Stomach (tissue), 9 donors: Measurements from ENCODE around the gene PPP1R16B. TPM values are rescaled to one million over a fixed set of nuclear protein-coding genes. Genes with fewer than 3 reads are reported as not detected.

ENCODE experiments used
- DNase-seq, 2 donors: peaks; one replicate each; pipeline versions ENCODE4 v3.0.0 to v3.0.0-alpha.2; 2013 to 2019
- H3K27ac ChIP-seq, 5 donors: fragments of 200-600 bp in 4 of 5; sonication (generic) in 4 of 5; one replicate each; pipeline ENCODE4 v1.5.1; 2013 to 2019; ENCODE audit warnings: mild to moderate bottlenecking in 1 of 5, moderate library complexity in 1 of 5
- H3K27me3 ChIP-seq, 3 donors: fragments of 200-600 bp; sonication (generic); one replicate each; pipeline ENCODE4 v1.5.1; 2017 to 2019; ENCODE audit warnings: mixed run types in 1 of 3
- H3K36me3 ChIP-seq, 4 donors: fragments of 200-600 bp; sonication (generic); 1 replicate in 3 of 4; 2 replicates in 1 of 4; pipeline ENCODE4 v1.5.1; 2016 to 2019
- H3K4me1 ChIP-seq, 4 donors: fragments of 200-600 bp; sonication (generic); one replicate each; pipeline ENCODE4 v1.5.1; 2016 to 2019
- H3K4me3 ChIP-seq, 4 donors: fragments of 200-600 bp; sonication (generic) in 3 of 4; one replicate each; pipeline ENCODE4 v1.5.1; 2016 to 2019; ENCODE audit warnings: mild to moderate bottlenecking in 1 of 4
- H3K9me3 ChIP-seq, 4 donors: fragments of 200-600 bp; sonication (generic); one replicate each; pipeline ENCODE4 v1.5.1; 2016 to 2019
- EP300 ChIP-seq: sonication (generic); formaldehyde crosslinking; IDR thresholded peaks from one replicate; pipeline ENCODE4 v1.6.1; 2017; ENCODE audit warnings: antibody characterized with exemption
- POLR2A ChIP-seq, 4 donors: fragments of 450-650 bp; IDR thresholded peaks; one replicate each; pipeline ENCODE4 v1.6.1; 2016; ENCODE audit warnings: antibody characterized with exemption in 4 of 4, control low read depth in 2 of 4, mild to moderate bottlenecking in 1 of 4, moderate library complexity in 1 of 4
- POLR2AphosphoS5 ChIP-seq, 3 donors: sonication (generic); formaldehyde crosslinking; IDR thresholded peaks; one replicate each; pipeline ENCODE4 v1.6.1; 2016; ENCODE audit warnings: antibody characterized with exemption in 3 of 3
- WGBS, 5 donors: extraction: QIAGEN DNeasy Blood & Tissue Kit in 3 of 5; methylation state at CpG; one replicate each; pipeline versions ENCODE4 v1.1.5 to v1.1.7; 2013 to 2018; 5-methylcytosine and 5-hydroxymethylcytosine counted together
- intact Hi-C: fragments of 100-400 bp; cut with DNase I; formaldehyde crosslinking; loops from one replicate; pipeline ENCODE4 v1.15.1; 2023; ENCODE audit warnings: low total_unique reads
- polyA plus RNA-seq, 3 donors: library from polyadenylated mRNA; stranded (reverse); fragments of 200-250 nt; gene quantifications; one replicate each; pipeline ENCODE4 v1.2.3, GENCODE V29; 2013
- total RNA-seq, 5 donors: library from RNA; depleted of rRNA; stranded (reverse); fragments of >200 nt; gene quantifications; one replicate each; pipeline versions ENCODE4 v1.1.0 to v1.2.3, GENCODE V29; 2014 to 2016
- TF ChIP-seq, protein P1 (sequence below), 7 experiments: fragments of 450-650 bp in 4 of 7; fragments of 200-600 bp in 3 of 7; sonication (generic) in 3 of 7; IDR thresholded peaks; one replicate each; pipeline ENCODE4 v1.5.1; 2016 to 2019; ENCODE audit warnings: antibody characterized with exemption in 7 of 7, control low read depth in 2 of 7, mild to moderate bottlenecking in 1 of 7
- donor health status: healthy with polysubstance abuse.
- donor health status: Bipolar disorder and iron deficiency.
- donor health status: healthy.

Gene PPP1R16B
- total and polyA plus RNA-seq, 8 donors, result 1.2 to 18.7 (median 6.2) TPM

GRCh38 chr20:38893056-38893564 lies 87.6 kb downstream of the PPP1R16B start:
- no peaks in the 10 kb centered on the region for H3K36me3 ChIP-seq
- 17 to 37% (median 30%) methylated on average over 6 of the region's 6 CpGs for WGBS, 5 donors
- no peak for DNase-seq
- H3K9me3 ChIP-seq, result no peaks in the 10 kb centered on the region
- H3K27me3 ChIP-seq, result peaks cover 0 to 43% (median 3%) of the 10 kb centered on the region in 3 donors
- TF ChIP-seq POLR2A (IDR thresholded peaks at IDR 0.05) (no peak), EP300 (no peak), POLR2AphosphoS5 (IDR thresholded peaks at IDR 0.05) (no peak)
- TF ChIP-seq, protein P1, sequence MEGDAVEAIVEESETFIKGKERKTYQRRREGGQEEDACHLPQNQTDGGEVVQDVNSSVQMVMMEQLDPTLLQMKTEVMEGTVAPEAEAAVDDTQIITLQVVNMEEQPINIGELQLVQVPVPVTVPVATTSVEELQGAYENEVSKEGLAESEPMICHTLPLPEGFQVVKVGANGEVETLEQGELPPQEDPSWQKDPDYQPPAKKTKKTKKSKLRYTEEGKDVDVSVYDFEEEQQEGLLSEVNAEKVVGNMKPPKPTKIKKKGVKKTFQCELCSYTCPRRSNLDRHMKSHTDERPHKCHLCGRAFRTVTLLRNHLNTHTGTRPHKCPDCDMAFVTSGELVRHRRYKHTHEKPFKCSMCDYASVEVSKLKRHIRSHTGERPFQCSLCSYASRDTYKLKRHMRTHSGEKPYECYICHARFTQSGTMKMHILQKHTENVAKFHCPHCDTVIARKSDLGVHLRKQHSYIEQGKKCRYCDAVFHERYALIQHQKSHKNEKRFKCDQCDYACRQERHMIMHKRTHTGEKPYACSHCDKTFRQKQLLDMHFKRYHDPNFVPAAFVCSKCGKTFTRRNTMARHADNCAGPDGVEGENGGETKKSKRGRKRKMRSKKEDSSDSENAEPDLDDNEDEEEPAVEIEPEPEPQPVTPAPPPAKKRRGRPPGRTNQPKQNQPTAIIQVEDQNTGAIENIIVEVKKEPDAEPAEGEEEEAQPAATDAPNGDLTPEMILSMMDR (IDR thresholded peaks at IDR 0.05), result no peak
- H3K27ac ChIP-seq, result peak overlapping the region in 2 of 5 donors; percentile 25 to 31
- intact Hi-C loops, result no loop called here
- no peak overlapping the region for H3K4me3 ChIP-seq
- peaks cover 0 to 16% (median 12%) of the 10 kb centered on the region in 4 donors for H3K4me1 ChIP-seq

DNA sequence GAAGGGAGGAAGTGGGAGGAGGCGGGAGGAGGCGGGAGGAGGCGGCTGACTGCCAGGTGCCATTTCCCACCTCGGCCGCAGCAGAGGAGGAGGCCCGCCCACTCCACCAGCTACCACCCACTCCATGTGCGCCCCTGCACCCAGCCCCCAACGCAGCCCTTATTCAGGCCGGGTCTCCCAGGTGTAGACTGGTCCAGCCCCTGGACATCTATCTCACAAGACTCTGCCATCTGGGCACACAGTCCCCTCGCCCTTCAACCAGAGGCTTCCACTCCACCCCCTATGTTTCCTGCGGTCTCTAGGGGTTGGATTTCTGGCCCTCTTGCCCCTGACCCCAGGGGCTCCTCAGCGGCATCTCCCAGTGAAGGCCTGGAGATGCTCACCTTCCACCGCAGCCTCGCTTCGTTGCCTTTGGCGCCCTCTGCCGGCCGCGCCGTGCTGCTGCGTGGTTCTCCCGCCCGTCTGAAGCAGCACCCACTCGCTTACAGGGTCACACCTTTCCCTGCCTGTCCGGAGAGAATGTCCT lies 88.1 kb downstream of the PPP1R16B start:
- no peaks in the 10 kb centered on the region for H3K36me3 ChIP-seq
- intact Hi-C loops, result no loop called here
- DNase-seq, result peak; percentile 75 to 87
- peak overlapping the region in 4 of 5 donors; percentile 8 to 31 (median 20) for H3K27ac ChIP-seq
- no peaks in the 10 kb centered on the region for H3K9me3 ChIP-seq
- 6 to 9% (median 8%) methylated on average over 23 to 25 of the region's 25 CpGs for WGBS, 5 donors
- peaks cover 0 to 38% (median 3%) of the 10 kb centered on the region in 3 donors for H3K27me3 ChIP-seq
- no peak for TF ChIP-seq EP300
- TF ChIP-seq POLR2A (IDR thresholded peaks at IDR 0.05), result no peak
- TF ChIP-seq, protein P1 (IDR thresholded peaks at IDR 0.05), result peak in 5 of 7 experiments; percentile 49 to 90 (median 89)
- peaks cover 0 to 16% (median 12%) of the 10 kb centered on the region in 4 donors for H3K4me1 ChIP-seq
- peak overlapping the region in 2 of 4 donors; percentile 25 to 31 for H3K4me3 ChIP-seq

- Histone ChIP-seq H3K4me3 (peak overlapping the region in 2 of 4 donors; percentile 25 to 31), H3K36me3 (no peaks in the 10 kb centered on the region), H3K27ac (peak overlapping the region in 3 of 5 donors; percentile 8 to 31 (median 15)), H3K9me3 (no peaks in the 10 kb centered on the region), H3K4me1 (peaks cover 0 to 16% (median 12%) of the 10 kb centered on the region in 4 donors), H3K27me3 (peaks cover 0 to 38% (median 3%) of the 10 kb centered on the region in 3 donors)
- no peak for DNase-seq
- intact Hi-C loops, result no loop called here
- TF ChIP-seq EP300 (no peak), POLR2A (IDR thresholded peaks at IDR 0.05) (no peak)
- TF ChIP-seq, protein P1 (IDR thresholded peaks at IDR 0.05), result peak in 1 of 7 experiments; percentile 28
- WGBS, 5 donors, result 14 to 24% (median 16%) methylated on average over 28 to 30 of the region's 30 CpGs
Measured at GRCh38 chr20:38894091-38894847, 88.8 kb downstream of the PPP1R16B start.

GRCh38 chr20:38895098-38895949 lies 89.8 kb downstream of the PPP1R16B start:
- Histone ChIP-seq H3K27ac (no peak overlapping the region), H3K4me1 (peaks cover 0 to 16% (median 12%) of the 10 kb centered on the region in 4 donors)
- intact Hi-C loops, result no loop called here

More at GRCh38 chr20:38895098-38895949, 89.8 kb downstream of the PPP1R16B start:
- H3K36me3 ChIP-seq, result no peaks in the 10 kb centered on the region
- no peak overlapping the region for H3K4me3 ChIP-seq
- WGBS, 5 donors, result 72 to 78% (median 74%) methylated on average over 9 of the region's 9 CpGs
- no peak for TF ChIP-seq POLR2AphosphoS5 (IDR thresholded peaks at IDR 0.05)
- TF ChIP-seq, protein P1 (IDR thresholded peaks at IDR 0.05), result no peak
- no peak for TF ChIP-seq POLR2A (IDR thresholded peaks at IDR 0.05)
- TF ChIP-seq EP300, result no peak
- no peaks in the 10 kb centered on the region for H3K9me3 ChIP-seq
- peaks cover 0 to 29% (median 3%) of the 10 kb centered on the region in 3 donors for H3K27me3 ChIP-seq
- no peak for DNase-seq
